Epithelial cell of esophagus (primary cell): Measurements from ENCODE around the gene CCDC93.
"Not testable (repeated sequence)": the region's sequence is repeated elsewhere in the genome, so short reads cannot be mapped to it uniquely, and the experiment has no call there.

Source experiments
- DNase-seq: peaks from one replicate; pipeline ENCODE4 v3.0.0; 2010; ENCODE audit warnings: low read depth
- H3K4me3 ChIP-seq: 2 replicates; pipeline ENCODE4 v1.5.1; 2011; ENCODE audit warnings: mild to moderate bottlenecking, low read length, control low read depth
- TF ChIP-seq, protein P1 (sequence below): IDR thresholded peaks from 2 replicates; pipeline ENCODE4 v1.5.1; 2011; ENCODE audit warnings: low read depth, mild to moderate bottlenecking, low read length, control low read depth, inconsistent platforms; ENCODE audit not compliant: insufficient read depth; ENCODE audit errors: missing control alignments

The CCDC93 gene

DNA sequence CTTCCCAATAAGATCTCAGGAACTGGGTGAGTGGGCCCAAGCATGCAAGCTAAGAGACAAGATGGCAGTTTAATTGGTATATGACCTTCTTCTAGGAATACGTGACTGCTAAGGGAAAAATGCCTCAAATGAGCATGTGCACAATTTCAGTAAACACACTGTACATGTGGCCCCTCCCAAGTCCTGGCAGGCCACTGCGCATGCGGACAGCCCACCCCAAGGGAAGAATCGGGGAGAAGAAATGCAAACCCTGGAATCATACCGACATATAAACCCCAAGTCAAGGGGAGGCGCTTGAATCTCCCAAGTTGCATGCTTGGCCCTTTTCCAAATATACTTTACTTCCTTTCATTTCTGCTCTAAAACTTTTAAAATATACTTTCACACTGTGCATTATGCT, 15.2 kb upstream of the CCDC93 start:
- TF ChIP-seq, protein P1, sequence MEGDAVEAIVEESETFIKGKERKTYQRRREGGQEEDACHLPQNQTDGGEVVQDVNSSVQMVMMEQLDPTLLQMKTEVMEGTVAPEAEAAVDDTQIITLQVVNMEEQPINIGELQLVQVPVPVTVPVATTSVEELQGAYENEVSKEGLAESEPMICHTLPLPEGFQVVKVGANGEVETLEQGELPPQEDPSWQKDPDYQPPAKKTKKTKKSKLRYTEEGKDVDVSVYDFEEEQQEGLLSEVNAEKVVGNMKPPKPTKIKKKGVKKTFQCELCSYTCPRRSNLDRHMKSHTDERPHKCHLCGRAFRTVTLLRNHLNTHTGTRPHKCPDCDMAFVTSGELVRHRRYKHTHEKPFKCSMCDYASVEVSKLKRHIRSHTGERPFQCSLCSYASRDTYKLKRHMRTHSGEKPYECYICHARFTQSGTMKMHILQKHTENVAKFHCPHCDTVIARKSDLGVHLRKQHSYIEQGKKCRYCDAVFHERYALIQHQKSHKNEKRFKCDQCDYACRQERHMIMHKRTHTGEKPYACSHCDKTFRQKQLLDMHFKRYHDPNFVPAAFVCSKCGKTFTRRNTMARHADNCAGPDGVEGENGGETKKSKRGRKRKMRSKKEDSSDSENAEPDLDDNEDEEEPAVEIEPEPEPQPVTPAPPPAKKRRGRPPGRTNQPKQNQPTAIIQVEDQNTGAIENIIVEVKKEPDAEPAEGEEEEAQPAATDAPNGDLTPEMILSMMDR = no peak
- H3K4me3 ChIP-seq = no peak overlapping the region
- DNase-seq = no peak

DNA sequence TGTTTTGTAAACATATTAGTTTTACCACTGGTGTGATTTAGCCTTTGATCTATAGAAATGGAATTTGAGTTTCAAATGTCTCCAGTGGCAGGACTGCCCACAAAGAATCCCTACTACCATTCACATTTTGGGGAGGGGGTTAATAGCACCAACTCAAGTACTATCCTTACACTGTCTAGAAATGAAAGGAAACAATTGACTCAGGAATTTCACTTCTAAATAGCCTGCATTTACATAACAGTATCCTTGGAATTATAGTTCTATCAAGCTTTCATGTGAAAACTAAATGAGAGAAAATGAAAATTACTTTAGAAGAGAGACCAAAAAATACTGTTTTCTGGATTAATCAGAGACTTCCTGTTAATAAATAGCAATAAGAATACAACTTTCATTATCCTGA, 7.5 kb upstream of the CCDC93 start:
- no peak for DNase-seq
- TF ChIP-seq, protein P1 = no peak
- H3K4me3 ChIP-seq = no peak overlapping the region

DNA sequence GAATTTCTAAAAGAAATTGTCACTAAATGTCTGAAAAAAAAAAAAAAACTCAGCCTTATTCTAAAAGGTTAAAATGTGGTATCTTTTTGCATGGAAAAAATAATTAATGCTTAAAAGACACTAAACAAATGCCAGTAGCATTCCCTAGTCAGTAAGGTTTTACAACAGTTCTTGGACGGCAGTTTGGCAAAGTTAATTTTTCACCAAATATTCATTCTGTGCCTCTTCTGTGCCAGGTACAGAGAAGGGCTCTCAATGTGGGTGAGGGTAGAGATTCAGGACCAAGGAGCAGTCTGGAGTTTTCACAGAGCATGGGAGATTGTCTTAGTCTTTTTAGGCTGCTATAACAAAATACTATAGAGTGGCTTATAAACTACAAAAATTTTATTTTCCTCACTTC, 6.0 kb upstream of the CCDC93 start:
- H3K4me3 ChIP-seq = no peak overlapping the region
- DNase-seq = no peak
- TF ChIP-seq, protein P1 = no peak

DNA sequence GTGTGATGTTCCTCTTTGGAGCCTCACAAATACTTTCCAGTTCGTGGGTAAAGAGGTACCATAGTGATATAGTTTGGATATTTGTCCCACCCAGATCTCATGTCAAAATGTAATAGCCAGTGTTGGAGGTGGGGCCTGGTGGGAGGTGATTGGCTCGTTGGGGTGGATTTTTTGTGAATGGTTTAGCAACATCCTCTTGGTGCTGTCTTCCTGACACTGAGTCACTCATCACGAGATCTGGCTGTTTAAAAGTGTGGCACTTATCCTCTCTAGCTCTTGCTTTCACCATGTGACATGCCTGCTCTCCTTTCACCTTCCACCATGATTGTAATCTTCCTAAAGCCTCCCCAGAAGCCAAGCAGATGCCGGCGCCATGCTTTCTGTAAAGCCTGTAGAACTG, 3.0 kb upstream of the CCDC93 start:
- TF ChIP-seq, protein P1 = no peak
- H3K4me3 ChIP-seq = no peak overlapping the region
- peak; percentile 21 for DNase-seq

DNA sequence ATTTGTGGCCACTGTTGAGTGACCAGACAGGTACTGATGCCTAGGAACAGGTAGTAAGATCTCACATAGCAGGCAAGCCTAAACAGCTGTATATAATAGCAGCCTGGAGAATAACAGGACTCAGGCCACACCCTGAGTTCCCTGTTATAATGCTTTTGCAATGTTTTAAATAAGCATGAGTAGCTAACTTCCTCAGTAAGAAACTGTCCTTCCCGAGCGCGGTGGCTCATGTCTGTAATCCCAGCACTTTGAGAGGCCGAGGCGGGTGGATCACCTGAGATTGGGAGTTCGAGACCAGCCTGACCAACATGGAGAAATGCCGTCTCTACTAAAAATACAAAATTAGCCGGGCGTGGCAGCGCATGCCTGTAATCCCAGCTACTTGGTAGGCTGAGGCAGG, 1.9 kb upstream of the CCDC93 start:
- H3K4me3 ChIP-seq = not testable (repeated sequence)
- DNase-seq = peak; percentile 26

DNA sequence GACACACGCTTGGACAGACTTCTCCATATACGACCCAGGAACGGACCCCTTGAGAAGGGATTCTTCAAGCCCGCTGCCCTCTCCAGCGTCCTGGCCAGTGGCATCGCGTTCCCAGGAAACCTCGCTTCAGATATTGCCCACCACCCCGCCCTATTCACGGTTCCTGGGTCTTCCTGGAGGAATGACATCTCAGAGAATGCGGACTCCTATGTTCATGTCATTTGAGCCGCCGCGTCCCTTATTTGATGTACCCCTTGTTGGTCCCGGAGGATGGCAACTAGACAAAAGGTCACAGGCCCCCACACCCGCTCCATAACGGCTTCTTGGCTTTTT, 588 bp upstream of the CCDC93 start:
- TF ChIP-seq, protein P1 = no peak
- peak overlapping the region; percentile 91 for H3K4me3 ChIP-seq
- no peak for DNase-seq

DNA sequence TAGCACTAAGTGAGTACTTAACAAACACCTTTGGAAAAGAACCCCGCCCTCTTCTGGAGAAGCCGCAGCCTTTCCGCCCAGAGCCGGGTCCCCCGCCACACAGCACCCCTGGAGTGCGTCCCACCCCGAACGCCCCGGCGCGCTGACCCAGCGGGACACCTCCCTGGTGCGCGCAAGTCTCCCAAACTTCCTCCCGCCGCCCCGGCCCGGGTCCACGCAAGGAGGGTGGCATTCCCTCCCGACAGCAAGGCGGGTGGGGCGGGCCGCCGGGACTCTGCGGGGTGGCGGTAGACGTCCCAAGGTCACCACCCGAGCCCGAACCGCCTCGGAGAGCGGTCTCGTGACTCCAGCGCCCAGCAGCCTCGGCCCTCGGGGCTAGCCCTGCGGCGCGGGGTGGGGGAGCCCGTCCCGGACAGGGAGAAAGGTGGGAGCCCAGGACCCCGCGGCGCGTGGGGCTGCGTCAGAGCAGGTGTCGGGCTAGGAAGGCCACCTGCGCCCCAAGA, 598 bp downstream of the CCDC93 start:
- peak; percentile 40 for DNase-seq

More for the DNA sequence above, 598 bp downstream of the CCDC93 start:
- H3K4me3 ChIP-seq = peak overlapping the region; percentile 91
- TF ChIP-seq, protein P1 = no peak
